GM19193 (cell line): ENCODE results near the gene GAB2.

Experiments
- POLR2A ChIP-seq: IDR thresholded peaks from 4 replicates; pipeline ENCODE4 v1.6.1; 2011; ENCODE audit not compliant: insufficient read depth, insufficient read length; ENCODE audit errors: extremely low read depth

GAB2 gene

DNA sequence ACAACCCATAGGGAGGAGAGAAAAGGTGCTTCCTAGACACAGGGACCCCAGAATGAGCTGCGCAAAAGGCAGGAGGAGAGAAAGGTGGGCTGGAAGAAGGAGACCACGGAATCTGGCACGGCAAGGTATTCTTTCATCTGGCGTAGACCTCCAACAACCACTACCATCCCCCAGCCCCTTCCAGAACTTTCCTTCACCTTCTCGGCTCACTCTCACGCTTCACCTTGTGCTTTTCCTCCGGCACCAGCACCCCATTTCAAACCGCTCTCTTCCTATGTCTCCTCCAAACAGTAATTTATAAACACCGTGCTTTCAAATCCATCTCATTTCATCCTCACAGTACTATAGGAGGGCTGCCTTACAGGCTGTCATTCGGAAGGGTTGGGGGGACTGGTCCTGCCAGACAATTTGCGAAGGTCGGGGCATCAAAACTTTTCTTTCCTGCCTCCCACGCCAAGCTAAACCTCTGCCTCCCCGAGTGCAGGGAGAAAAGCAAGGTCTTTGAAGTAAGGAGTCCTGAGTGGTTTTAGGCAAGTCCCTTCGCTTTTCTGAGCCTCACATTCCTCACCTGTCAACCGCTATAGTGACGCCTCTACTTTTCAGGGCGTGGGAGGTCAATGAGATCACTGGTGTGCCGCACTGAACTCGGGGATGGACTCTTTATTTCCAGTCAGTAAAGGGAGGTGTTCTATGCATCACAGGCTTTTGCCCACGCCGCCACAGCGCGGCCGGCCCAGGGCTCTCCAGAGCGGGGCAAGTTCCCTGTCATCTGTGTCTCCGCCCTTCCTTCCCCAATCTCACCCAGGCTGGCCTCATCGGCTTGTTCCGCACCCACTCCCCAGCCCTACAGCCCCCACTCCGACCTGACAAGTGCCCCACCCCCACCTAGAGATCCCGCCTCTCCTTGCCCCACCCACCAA, 230.0 kb downstream of the GAB2 start:
- TF ChIP-seq POLR2A = no peak

DNA sequence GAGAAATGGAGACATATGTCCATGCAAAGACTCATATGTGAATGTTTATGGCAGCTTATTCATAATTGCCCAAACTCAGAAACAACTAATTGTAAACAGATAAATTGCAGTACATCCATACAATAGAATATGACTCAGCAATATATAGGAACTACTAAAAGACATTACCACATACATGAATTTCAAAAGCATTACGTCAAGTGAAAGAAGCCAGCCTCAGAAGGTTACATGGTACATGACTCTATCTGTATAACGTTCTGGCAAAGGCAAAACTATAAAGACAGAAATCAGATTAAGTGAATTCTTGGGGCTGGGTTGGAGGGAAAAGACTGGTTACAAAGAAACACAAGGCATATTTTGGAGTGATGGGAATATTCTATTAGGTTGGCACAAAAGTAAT, 236.4 kb downstream of the GAB2 start:
- no peak for TF ChIP-seq POLR2A

DNA sequence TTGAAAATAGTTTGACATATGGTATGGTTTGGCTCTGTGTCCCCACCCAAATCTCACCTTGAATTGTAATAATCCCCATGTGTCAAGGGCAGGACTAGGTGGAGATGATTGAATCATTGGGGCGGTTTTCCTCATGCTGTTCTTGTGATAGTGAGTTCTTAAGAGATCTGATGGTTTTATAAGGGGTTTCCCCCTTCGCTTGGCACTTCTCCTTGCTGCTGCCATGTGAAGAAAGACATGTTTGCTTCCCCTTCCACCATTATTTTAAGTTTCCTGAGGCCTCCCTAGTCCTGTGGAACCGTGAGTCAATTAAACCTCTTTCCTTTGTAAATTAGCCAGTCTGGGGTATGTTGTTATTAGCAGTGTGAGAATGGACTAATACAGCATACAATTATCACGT, 236.9 kb downstream of the GAB2 start:
- TF ChIP-seq POLR2A = no peak

DNA sequence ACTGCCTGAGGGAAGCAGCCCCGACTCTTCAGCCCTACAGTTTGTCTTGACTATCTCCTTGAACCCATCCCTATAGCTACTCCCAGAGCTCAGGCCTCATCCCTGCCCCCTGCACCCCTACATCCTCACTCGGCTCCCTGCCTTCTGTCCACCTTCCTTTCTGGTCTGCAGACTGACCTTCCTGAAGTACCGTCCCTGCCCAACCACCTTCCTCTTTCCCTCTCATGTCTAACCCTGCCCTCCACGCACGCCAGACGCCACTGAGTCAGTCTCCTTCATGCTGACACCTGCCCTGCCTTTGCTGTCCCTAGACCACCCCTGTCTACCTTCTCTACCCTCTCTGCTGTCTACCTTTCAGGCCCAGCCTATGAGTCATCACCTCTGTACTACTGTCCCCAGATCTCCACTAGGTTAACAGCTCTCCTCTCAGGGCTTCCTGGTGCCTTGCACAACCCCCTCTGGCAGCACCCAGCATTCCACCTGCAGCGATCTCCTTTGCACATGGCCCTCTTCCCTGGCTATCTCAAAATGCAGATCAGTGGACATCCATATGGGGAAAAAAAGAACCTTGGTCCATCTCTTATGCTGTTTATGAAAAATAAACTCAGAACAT, 238.1 kb downstream of the GAB2 start:
- no peak for TF ChIP-seq POLR2A

DNA sequence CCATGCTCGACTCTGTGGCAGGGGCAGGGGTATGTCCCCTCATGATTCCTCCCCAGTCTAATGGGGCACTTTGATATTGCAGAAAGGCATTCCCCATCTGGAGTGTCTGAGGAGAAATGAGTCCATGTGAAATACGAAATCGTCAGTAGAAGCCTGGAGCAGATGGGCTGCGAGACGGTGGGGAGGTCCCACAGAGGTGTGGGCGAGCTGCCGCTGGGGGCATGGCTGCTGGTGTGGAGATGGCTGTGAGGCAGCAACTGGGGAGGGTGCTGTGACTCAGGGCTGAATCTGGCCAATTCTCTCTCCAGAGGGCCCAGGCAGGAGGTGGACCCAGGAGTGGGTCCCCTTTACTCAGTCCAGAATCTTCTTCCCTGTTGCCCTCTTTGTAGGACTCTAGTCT, 240.4 kb downstream of the GAB2 start:
- TF ChIP-seq POLR2A = no peak

DNA sequence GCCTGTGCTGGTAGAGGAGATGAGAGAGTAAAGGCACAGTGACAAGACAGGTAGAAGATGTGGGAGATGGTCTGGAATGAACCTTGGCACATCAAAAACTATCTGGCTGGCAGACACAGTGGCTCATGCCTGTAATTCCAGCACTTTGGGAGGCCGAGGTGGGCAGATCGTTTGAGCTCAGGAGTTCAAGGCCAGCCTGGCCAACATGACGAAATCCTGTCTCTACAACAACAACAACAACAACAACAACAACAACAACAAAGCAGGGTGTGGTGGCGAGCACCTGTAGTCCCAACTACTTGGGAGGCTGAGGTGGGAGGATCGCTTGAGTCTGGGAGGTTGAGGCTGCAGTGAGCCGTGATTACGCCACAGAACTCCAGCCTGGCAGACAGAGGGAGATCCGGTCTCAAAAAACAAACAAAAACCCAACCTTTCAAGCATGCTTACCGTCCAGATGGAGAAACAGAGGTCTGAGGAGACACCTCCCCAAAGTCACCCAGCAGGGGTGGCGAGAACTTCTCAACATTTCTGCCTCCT, 240.9 kb downstream of the GAB2 start:
- TF ChIP-seq POLR2A = no peak

DNA sequence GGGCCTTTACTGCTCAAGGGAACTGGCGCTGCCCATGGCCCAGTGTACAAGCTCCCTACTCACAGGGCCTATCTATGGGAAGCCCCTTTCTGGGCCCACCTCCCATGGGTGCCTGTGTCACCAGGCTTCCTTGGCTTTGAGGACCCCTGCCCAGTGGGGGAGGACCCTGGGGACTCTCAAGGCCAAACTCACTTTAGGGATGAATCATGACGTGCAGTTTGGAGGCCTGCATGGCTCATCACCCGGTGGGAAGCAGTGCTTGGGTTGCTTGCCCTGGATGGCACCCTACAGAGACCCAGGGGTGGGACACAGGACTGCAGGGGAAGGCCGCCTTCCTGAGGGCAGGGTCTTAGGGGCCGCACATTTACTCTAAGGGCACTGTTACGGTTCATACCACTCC, 245.7 kb downstream of the GAB2 start:
- TF ChIP-seq POLR2A = no peak

DNA sequence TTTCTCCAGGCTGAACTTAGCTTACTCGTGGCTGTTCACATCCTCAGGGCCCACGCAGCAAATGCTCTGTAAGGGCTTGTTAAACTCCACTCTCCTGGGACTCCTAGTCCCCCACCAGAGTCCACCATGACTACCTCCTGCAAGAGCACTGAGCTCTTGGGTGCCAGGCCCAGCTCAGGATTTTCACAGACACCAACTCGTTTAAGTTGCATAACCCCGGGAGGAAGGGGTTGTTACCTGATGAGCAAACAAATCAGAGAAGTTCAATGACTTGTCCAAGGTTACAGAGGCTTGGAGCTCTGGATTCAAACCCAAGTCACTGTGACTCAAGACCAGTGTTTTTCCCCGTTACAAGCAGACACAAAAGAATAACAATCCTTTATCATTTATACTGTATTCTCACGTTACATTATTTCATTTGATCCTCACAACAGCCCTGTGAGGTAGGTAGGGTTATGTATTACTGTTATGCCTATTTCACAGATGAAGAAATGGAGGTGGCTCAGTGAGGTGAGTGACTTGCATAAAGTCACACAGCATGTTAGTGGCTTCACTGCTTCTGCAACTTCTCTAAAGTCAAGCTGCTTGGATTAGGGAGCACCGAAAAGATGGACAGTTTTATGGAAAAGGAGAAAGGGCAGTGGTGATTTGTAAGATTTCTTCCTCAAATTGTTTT, 246.6 kb downstream of the GAB2 start:
- TF ChIP-seq POLR2A = no peak

DNA sequence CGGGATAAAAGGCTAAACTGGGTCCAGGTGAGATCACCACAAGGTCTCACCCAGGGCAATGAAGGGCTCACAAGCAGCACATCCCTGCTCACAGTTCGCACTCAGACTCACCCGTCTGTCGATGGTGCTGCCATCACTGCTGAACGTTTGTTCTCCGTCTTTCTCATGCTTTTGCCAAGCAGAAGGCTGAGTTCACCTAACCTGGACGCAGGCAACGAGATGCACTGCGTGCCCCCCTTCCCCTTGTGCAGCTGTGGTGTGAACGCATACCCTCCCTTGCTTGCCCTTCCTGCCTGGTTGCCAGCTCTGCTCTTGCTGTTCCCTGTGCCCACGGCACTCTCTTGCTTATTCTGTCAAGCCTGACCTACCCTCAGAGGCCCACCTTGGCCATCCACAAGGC, 247.2 kb downstream of the GAB2 start:
- no peak for TF ChIP-seq POLR2A

DNA sequence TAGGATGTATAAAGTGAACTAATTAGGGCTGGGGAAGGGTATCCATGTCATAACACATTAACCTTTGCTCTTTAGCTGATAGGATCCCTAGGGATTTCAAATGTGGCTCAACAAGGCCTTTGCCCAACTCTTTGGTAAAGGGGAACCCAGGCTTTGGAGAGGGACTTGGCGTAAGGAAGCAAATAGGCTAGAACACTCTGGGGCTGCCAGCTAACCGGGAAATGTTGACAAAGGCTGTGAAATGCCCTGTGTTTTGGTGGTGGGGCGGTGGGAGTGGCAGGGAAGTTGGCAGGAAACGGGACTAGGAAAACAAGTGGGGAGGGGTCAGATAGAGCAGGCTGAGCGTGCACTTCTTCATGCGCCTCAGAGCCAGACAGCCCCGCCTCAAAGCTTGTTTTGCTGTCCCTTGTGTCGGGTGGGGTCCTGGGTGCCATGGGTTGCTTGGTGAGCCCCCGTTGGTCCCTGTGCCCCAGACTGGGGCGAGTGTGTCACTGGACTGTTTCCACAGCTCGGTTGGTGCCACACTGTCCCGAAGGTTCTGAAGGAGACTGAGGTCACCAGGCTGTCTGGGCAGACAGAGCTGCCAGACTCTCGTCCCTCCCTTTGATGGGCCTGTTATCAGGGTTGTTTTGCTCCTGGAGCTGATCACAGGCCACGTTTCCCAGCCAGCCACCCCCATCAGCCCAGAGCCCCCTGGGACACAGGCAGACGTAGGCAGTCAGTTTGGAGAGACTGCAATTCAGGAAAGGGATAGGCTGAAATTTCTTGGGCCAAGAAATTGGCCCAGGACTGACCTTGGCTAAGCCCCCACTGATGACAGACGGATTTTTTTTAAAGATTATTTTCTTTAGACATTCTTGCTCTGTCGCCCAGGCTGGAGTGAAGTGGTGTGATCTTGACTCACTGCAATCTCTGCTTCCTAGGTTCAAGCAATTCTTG, 248.8 kb downstream of the GAB2 start:
- TF ChIP-seq POLR2A = no peak

DNA sequence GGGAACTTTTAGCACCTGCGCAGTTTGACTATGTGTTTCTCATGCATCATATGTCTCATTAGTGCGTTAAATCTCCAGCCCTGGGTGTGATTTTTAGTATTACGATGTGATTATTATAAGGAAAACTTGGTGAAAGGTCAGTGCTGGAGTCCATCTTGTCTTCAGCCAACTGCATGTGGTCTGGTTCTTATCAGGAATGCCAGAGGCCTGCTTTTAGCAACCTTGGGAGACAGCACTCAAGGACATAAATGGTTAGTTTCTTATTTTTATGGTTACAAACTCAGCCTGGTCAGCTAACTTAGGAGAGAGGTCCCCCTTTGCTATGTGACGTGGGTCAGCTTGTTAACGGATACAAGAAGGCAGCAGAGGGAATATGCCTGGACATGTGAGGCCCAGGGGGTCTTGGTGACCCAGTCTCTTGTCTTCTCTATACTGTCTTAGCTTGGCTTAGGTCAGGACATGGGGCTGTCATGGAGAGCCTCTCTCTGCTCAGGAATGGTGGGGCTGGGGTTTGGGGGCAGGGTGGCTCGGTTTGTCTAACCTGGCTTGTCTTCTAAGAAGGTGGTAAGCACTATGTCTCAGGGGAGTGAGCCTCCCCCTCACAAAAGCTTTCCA, 250.7 kb downstream of the GAB2 start:
- TF ChIP-seq POLR2A = no peak
